HEK293 (cell line): ENCODE measurements around the gene PFN4.

Source experiments
- BCL6B ChIP-seq: fragments of 450-650 bp; formaldehyde crosslinking; IDR thresholded peaks from 2 replicates; pipeline ENCODE4 v1.5.1; 2017; ENCODE audit warnings: missing biosample characterization, missing genetic modification characterization
- ELK4 ChIP-seq: IDR thresholded peaks from 2 replicates; pipeline ENCODE4 v1.6.1; 2011; ENCODE audit warnings: mild to moderate bottlenecking, low read depth, low read length, borderline replicate concordance
- MEIS1 ChIP-seq: sonication (generic); formaldehyde crosslinking; IDR thresholded peaks from 2 replicates; pipeline ENCODE4 v1.8.1; 2022; ENCODE audit warnings: missing genetic modification reagents, mild to moderate bottlenecking, borderline replicate concordance
- SALL2 ChIP-seq: fragments of 450-650 bp; formaldehyde crosslinking; IDR thresholded peaks from 2 replicates; pipeline ENCODE4 v1.5.0; 2017; ENCODE audit warnings: missing biosample characterization, mild to moderate bottlenecking, missing genetic modification characterization, borderline replicate concordance
- SP7 ChIP-seq: fragments of 450-650 bp; formaldehyde crosslinking; IDR thresholded peaks from 2 replicates; pipeline ENCODE4 v1.5.1; 2016; ENCODE audit warnings: missing biosample characterization, missing genetic modification characterization
- ZEB2 ChIP-seq: fragments of 450-650 bp; formaldehyde crosslinking; IDR thresholded peaks from 2 replicates; pipeline ENCODE4 v1.5.1; 2016; ENCODE audit warnings: missing biosample characterization, missing genetic modification characterization
- ZFP3 ChIP-seq: fragments of 450-650 bp; formaldehyde crosslinking; IDR thresholded peaks from 2 replicates; pipeline ENCODE4 v1.5.1; 2016; ENCODE audit warnings: low read depth, missing biosample characterization, missing genetic modification characterization
- ZFP69B ChIP-seq: fragments of 450-650 bp; formaldehyde crosslinking; IDR thresholded peaks from 2 replicates; pipeline ENCODE4 v1.5.1; 2016; ENCODE audit warnings: missing biosample characterization, missing genetic modification characterization
- ZNF114 ChIP-seq: fragments of 450-650 bp; formaldehyde crosslinking; IDR thresholded peaks from 2 replicates; pipeline ENCODE4 v1.5.0; 2017; ENCODE audit warnings: missing biosample characterization, missing genetic modification characterization
- ZNF132 ChIP-seq: fragments of 450-650 bp; formaldehyde crosslinking; IDR thresholded peaks from 2 replicates; pipeline ENCODE4 v1.5.1; 2017; ENCODE audit warnings: missing biosample characterization, missing genetic modification characterization, borderline replicate concordance
- ZNF174 ChIP-seq: fragments of 450-650 bp; formaldehyde crosslinking; IDR thresholded peaks from 2 replicates; pipeline ENCODE4 v1.5.0; 2017; ENCODE audit warnings: missing biosample characterization, mild to moderate bottlenecking, missing genetic modification characterization
- ZNF37A ChIP-seq: fragments of 450-650 bp; IDR thresholded peaks from 2 replicates; pipeline ENCODE4 v1.5.1; 2018; ENCODE audit warnings: missing biosample characterization, missing genetic modification characterization
- ZNF404 ChIP-seq: fragments of 450-650 bp; formaldehyde crosslinking; IDR thresholded peaks from 2 replicates; pipeline ENCODE4 v1.5.1; 2017; ENCODE audit warnings: missing biosample characterization, missing genetic modification characterization
- ZNF488 ChIP-seq: fragments of 450-650 bp; formaldehyde crosslinking; IDR thresholded peaks from 2 replicates; pipeline ENCODE4 v1.5.1; 2016; ENCODE audit warnings: missing biosample characterization, missing genetic modification characterization
- ZNF610 ChIP-seq: fragments of 450-650 bp; formaldehyde crosslinking; IDR thresholded peaks from 2 replicates; pipeline ENCODE4 v1.5.1; 2016; ENCODE audit warnings: missing biosample characterization, missing genetic modification characterization, borderline replicate concordance
- ZNF654 ChIP-seq: fragments of 450-650 bp; formaldehyde crosslinking; IDR thresholded peaks from 2 replicates; pipeline ENCODE4 v1.5.1; 2016; ENCODE audit warnings: low read depth, missing biosample characterization, missing genetic modification characterization
- ZNF660 ChIP-seq: fragments of 450-650 bp; IDR thresholded peaks from 2 replicates; pipeline ENCODE4 v1.5.1; 2018; ENCODE audit warnings: missing biosample characterization, mild to moderate bottlenecking, missing genetic modification characterization
- ZNF664 ChIP-seq: fragments of 450-650 bp; formaldehyde crosslinking; IDR thresholded peaks from 2 replicates; pipeline ENCODE4 v1.5.1; 2016; ENCODE audit warnings: missing biosample characterization, missing genetic modification characterization
- ZNF701 ChIP-seq: fragments of 450-650 bp; formaldehyde crosslinking; IDR thresholded peaks from 2 replicates; pipeline ENCODE4 v1.5.1; 2016; ENCODE audit warnings: missing biosample characterization, missing genetic modification characterization
- ZNF747 ChIP-seq: fragments of 450-650 bp; formaldehyde crosslinking; IDR thresholded peaks from 2 replicates; pipeline ENCODE4 v1.5.1; 2016; ENCODE audit warnings: missing biosample characterization, missing genetic modification characterization
- ZXDB ChIP-seq: fragments of 450-650 bp; formaldehyde crosslinking; IDR thresholded peaks from 2 replicates; pipeline ENCODE4 v1.5.1; 2016; ENCODE audit warnings: missing biosample characterization, missing genetic modification characterization
- TF ChIP-seq, protein P1 (sequence below): fragments of 450-650 bp; formaldehyde crosslinking; IDR thresholded peaks from 2 replicates; pipeline ENCODE4 v1.5.1; 2017; ENCODE audit warnings: missing biosample characterization, missing genetic modification characterization
- TF ChIP-seq, protein P2 (sequence below): fragments of 450-650 bp; formaldehyde crosslinking; IDR thresholded peaks from 2 replicates; pipeline ENCODE4 v1.5.1; 2017; ENCODE audit warnings: missing biosample characterization, missing genetic modification characterization
- TF ChIP-seq, protein P3 (sequence below): fragments of 450-650 bp; IDR thresholded peaks from 2 replicates; pipeline ENCODE4 v1.5.1; 2018; ENCODE audit warnings: missing biosample characterization, mild to moderate bottlenecking, missing genetic modification characterization
- TF ChIP-seq, protein P4 (sequence below): fragments of 450-650 bp; formaldehyde crosslinking; IDR thresholded peaks from 2 replicates; pipeline ENCODE4 v1.5.1; 2016; ENCODE audit warnings: missing biosample characterization, missing genetic modification characterization
- TF ChIP-seq, protein P5 (sequence below): fragments of 450-650 bp; formaldehyde crosslinking; IDR thresholded peaks from 2 replicates; pipeline ENCODE4 v1.5.1; 2016; ENCODE audit warnings: missing biosample characterization, missing genetic modification characterization

Gene PFN4

GRCh38 chr2:24075915-24076848 is 47.0 kb downstream of the PFN4 start, which contains the start of gene SF3B6 (continued):
- TF ChIP-seq ZNF664 (tag by site-specific recombination) (no peak), SP7 (tag by site-specific recombination) (peak; percentile 81), ZNF610 (peak; percentile 61), SALL2 (tag by site-specific recombination) (no peak), ZNF132 (tag by site-specific recombination) (no peak), ZNF660 (peak; percentile 97), ZNF404 (tag by site-specific recombination) (no peak), ZFP69B (no peak; the same call in 1 of the 2 replicates), BCL6B (tag by site-specific recombination) (no peak), ZNF488 (tag by site-specific recombination) (no peak), ZXDB (tag by site-specific recombination) (peak; percentile 95), ZNF114 (tag by site-specific recombination) (no peak), ZNF654 (tag by site-specific recombination) (no peak), ZNF174 (tag by site-specific recombination) (no peak), ZNF701 (tag by site-specific recombination) (no peak), ZFP3 (tag by site-specific recombination) (no peak), ZNF747 (tag by site-specific recombination) (no peak), ELK4 (peak; percentile 99), ZEB2 (tag by site-specific recombination) (peak; percentile 89), ZNF37A (tag by site-specific recombination) (no peak), MEIS1 (CRISPR knock-in tag) (no peak)
- TF ChIP-seq, protein P1, sequence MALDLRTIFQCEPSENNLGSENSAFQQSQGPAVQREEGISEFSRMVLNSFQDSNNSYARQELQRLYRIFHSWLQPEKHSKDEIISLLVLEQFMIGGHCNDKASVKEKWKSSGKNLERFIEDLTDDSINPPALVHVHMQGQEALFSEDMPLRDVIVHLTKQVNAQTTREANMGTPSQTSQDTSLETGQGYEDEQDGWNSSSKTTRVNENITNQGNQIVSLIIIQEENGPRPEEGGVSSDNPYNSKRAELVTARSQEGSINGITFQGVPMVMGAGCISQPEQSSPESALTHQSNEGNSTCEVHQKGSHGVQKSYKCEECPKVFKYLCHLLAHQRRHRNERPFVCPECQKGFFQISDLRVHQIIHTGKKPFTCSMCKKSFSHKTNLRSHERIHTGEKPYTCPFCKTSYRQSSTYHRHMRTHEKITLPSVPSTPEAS, result peak; percentile 47; the same call in 1 of the 2 replicates
- TF ChIP-seq, protein P2, sequence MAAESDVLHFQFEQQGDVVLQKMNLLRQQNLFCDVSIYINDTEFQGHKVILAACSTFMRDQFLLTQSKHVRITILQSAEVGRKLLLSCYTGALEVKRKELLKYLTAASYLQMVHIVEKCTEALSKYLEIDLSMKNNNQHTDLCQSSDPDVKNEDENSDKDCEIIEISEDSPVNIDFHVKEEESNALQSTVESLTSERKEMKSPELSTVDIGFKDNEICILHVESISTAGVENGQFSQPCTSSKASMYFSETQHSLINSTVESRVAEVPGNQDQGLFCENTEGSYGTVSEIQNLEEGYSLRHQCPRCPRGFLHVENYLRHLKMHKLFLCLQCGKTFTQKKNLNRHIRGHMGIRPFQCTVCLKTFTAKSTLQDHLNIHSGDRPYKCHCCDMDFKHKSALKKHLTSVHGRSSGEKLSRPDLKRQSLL (tag by site-specific recombination), result peak; percentile 17; the same call in 1 of the 2 replicates
- TF ChIP-seq, protein P3, sequence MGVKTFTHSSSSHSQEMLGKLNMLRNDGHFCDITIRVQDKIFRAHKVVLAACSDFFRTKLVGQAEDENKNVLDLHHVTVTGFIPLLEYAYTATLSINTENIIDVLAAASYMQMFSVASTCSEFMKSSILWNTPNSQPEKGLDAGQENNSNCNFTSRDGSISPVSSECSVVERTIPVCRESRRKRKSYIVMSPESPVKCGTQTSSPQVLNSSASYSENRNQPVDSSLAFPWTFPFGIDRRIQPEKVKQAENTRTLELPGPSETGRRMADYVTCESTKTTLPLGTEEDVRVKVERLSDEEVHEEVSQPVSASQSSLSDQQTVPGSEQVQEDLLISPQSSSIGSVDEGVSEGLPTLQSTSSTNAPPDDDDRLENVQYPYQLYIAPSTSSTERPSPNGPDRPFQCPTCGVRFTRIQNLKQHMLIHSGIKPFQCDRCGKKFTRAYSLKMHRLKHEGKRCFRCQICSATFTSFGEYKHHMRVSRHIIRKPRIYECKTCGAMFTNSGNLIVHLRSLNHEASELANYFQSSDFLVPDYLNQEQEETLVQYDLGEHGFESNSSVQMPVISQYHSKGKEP, result no peak; the same call in 1 of the 2 replicates
- TF ChIP-seq, protein P4, sequence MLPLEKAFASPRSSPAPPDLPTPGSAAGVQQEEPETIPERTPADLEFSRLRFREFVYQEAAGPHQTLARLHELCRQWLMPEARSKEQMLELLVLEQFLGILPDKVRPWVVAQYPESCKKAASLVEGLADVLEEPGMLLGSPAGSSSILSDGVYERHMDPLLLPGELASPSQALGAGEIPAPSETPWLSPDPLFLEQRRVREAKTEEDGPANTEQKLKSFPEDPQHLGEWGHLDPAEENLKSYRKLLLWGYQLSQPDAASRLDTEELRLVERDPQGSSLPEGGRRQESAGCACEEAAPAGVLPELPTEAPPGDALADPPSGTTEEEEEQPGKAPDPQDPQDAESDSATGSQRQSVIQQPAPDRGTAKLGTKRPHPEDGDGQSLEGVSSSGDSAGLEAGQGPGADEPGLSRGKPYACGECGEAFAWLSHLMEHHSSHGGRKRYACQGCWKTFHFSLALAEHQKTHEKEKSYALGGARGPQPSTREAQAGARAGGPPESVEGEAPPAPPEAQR (tag by site-specific recombination), result no peak
- TF ChIP-seq, protein P5, sequence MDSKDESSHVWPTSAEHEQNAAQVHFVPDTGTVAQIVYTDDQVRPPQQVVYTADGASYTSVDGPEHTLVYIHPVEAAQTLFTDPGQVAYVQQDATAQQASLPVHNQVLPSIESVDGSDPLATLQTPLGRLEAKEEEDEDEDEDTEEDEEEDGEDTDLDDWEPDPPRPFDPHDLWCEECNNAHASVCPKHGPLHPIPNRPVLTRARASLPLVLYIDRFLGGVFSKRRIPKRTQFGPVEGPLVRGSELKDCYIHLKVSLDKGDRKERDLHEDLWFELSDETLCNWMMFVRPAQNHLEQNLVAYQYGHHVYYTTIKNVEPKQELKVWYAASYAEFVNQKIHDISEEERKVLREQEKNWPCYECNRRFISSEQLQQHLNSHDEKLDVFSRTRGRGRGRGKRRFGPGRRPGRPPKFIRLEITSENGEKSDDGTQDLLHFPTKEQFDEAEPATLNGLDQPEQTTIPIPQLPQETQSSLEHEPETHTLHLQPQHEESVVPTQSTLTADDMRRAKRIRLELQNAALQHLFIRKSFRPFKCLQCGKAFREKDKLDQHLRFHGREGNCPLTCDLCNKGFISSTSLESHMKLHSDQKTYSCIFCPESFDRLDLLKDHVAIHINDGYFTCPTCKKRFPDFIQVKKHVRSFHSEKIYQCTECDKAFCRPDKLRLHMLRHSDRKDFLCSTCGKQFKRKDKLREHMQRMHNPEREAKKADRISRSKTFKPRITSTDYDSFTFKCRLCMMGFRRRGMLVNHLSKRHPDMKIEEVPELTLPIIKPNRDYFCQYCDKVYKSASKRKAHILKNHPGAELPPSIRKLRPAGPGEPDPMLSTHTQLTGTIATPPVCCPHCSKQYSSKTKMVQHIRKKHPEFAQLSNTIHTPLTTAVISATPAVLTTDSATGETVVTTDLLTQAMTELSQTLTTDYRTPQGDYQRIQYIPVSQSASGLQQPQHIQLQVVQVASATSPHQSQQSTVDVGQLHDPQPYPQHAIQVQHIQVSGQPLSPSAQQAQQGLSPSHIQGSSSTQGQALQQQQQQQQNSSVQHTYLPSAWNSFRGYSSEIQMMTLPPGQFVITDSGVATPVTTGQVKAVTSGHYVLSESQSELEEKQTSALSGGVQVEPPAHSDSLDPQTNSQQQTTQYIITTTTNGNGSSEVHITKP (tag by site-specific recombination), result peak; percentile 71
